ENCODE data around the gene SEMA4D.
"Not testable (repeated sequence)": the region's sequence is repeated elsewhere in the genome, so short reads cannot be mapped to it uniquely, and the experiment has no call there.

SEMA4D gene

DNA sequence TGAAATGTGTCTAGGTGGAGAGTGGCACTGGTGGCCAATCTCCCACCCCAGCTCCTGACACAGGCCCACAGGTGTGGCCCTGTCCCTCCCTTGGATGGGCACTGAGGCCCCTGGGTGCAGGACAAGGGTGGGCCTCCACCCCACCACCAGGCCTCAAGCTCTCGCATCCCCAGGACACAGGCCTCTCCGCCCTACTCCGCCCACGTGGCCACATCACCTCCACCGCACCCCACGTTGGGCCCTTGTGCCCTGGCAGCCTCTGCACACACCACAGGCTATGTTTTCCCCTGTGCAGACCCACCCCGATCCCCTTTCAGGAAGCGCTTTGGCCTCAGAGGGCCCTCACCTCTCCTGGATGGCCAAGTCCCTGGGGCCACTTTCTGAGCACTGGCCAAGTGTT lies 124.9 kb downstream of the SEMA4D start:
- no peak overlapping the region for H3K4me3 ChIP-seq (ENCODE audit: low read length)
- TF ChIP-seq ZNF274 (IDR thresholded peaks at IDR 0.05; ENCODE audit: low read depth, low read length) = no peak

DNA sequence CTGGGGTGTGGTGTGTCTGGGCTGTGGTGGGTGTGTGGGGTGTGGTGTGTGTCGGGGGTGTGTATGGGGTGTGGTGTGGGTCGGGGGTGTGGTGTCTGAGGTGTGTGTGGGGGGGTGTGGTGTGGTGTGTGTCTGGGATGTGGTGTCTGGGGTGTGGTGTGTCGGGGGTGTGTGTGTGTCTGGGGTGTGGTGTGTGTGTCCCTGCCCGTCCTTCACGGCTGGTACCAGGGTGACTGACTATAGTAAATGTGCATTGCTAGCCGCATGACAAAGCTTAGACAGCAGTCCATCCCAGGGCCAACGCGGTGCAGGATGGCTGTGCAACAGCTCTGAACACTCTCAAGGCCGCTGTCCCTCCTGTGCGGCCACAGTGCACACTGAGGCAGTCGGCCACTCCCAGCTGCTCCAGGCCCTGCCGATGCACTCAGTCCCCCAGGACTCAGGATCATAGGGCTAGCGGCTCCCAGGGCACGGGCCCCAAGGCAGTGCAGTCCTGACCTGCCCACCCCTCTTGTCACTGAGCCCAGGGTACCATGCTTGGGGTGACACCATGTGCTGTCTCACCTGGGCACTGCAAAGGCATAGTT lies 125.6 kb downstream of the SEMA4D start:
- no peak for TF ChIP-seq ZNF274 (IDR thresholded peaks at IDR 0.05; ENCODE audit: low read depth, low read length)
- H3K4me3 ChIP-seq (ENCODE audit: low read length) = no peak overlapping the region

DNA sequence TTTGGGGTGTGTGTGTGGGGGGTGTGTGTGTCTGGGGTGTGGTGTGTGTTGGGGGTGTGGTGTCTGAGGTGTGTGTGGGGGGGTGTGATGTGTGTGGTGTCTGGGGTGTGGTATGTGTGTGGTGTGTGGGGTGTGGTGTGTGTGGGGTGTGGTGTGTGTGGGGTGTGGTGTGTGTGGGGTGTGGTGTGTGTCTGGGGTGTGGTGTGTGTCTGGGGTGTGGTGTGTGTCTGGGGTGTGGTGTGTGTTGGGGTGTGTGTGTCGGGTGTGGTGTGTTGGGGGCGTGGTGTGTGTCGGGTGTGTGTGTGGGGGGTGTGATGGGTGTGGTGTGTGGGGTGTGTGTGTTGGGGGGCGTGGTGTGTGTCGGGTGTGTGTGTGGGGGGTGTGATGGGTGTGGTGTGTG lies 126.1 kb downstream of the SEMA4D start:
- H3K4me3 ChIP-seq (ENCODE audit: low read length) = not testable (repeated sequence)

DNA sequence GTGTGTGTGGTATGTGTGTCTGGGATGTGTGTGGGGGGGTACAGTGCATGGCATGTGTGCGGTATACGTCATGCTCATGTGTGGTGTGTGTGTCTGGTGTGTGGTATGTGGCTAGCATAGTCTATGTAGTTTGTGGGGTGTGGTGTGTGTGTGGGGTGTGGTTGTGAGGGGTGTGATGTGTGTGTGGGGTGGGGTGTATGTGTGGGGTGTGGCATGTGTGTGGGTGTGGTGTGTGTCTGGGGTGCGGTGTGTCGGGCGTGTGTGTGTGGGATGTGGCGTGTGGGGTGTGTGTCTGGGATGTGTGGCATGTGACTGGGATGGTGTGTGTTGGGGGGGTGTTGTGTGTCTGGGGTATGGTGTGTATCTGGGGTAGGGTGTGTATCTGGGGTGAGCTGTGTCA lies 127.3 kb downstream of the SEMA4D start:
- TF ChIP-seq ZNF274 (IDR thresholded peaks at IDR 0.05; ENCODE audit: low read depth, low read length) = no peak
- no peak overlapping the region for H3K4me3 ChIP-seq (ENCODE audit: low read length)

DNA sequence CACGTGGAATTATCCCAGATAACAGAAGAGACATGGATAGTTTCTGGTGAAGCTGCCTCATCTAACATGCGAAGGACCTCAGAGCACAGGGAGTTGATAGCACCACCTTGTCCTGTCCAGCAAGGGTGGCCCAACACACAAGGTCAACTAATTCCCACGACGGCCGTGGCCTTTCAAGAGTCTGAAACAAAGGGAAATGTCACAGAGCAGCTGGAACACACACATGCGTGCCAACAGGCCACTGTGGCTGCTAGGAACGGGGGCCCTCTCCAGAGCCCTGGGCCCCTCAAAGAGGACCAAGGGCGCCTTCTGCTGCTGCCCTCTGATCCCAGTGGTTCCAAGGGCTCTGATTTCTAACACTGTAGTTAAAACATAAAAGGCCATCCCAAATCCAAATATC lies 128.9 kb downstream of the SEMA4D start:
- H3K4me3 ChIP-seq (ENCODE audit: low read length) = no peak overlapping the region
- TF ChIP-seq ZNF274 (IDR thresholded peaks at IDR 0.05; ENCODE audit: low read depth, low read length) = no peak

DNA sequence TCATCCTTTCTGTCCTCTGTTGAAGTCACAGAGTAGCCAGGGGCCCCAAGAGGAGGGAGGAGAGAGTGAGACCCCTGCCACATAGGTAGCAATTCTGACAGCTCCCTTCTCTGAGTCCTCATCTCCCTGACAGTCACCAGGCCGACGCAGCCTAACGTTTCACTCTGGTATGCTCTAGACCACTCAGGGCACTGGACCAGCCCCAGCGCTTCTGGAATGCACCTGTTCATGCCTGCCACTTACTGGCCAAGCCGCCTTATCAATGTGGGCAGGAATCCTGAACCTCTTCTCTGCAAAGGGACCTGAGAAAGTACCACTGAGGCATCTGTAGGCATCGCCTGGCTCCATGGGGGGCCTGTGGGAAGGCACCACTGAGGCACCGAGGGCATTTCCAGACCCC lies 129.4 kb downstream of the SEMA4D start:
- no peak overlapping the region for H3K4me3 ChIP-seq (ENCODE audit: low read length)
- TF ChIP-seq ZNF274 (IDR thresholded peaks at IDR 0.05; ENCODE audit: low read depth, low read length) = no peak

DNA sequence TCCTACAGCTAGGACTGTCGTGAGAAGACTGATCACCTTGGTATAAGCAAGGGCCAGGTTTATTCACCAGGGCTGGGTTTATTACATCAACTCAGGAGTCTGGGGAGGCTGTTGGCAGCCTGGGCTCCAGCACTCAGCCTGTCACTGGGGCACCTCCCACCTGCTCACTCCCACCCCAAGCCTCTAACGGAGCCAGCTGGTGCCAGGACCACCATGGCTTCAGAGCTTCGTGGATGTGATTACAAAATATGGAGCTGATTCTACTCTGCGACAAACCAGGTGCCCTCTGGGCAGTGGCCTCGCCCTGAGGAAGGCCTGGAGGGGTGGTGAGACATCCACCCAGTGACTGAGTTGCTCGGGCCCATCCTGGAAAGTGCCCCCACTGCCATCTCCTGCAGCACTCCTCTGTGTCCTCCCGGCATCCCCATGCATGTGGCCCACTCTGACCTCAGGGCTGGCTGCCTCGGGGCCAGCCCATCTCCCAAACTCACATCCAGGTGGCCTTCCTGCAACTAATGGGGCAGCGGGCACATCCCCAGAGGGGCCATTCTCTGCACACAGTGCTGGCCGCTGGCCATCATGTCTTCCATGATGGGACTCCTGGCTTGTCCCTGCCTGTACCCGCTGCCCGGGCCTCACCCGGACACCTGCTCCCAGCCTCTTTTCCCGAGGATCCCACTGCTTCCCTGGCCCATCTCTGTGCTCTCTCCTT lies 130.0 kb downstream of the SEMA4D start:
- no peak for TF ChIP-seq ZNF274 (IDR thresholded peaks at IDR 0.05; ENCODE audit: low read depth, low read length)
- H3K4me3 ChIP-seq (ENCODE audit: low read length) = no peak overlapping the region

DNA sequence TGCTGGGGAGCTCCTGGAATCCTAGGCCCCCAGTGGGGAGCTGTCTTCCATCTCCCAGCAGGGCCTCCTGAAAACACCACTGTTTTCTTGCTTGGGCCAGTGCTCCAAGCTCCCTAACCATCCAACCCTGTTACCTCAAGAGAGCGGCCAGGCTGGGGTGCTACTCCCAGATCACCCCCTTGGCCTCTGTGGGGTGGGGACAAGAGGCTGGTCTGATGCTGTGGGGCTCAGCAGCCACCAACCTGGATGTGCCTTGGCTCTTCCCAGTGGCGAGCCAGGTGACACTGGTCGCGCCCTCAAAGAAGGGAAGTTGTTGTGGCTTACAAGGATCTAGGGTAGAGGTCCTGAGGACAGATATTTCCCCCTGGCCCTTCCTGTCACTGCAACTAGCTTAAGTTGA lies 130.6 kb downstream of the SEMA4D start:
- no peak overlapping the region for H3K4me3 ChIP-seq (ENCODE audit: low read length)
- no peak for TF ChIP-seq ZNF274 (IDR thresholded peaks at IDR 0.05; ENCODE audit: low read depth, low read length)

DNA sequence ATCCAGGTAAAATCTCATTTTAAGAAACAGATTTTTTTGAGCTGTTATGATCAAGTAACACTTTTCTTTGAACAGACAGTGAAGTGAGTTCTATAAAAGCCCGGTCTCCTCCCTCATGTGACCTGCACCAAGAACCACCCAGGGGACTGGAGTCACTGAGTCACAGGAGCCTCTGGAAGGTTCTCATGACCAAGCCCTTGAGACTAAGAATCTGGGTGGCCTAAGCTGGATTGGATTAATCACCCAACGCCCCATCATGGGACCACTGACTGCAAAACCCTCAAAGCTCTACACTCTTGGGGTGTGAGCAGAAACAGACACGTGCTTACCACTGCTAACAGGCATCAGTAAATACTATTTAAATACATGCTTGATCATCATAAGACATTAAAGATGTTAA lies 131.2 kb downstream of the SEMA4D start:
- no peak overlapping the region for H3K4me3 ChIP-seq (ENCODE audit: low read length)
- no peak for TF ChIP-seq ZNF274 (IDR thresholded peaks at IDR 0.05; ENCODE audit: low read depth, low read length)

DNA sequence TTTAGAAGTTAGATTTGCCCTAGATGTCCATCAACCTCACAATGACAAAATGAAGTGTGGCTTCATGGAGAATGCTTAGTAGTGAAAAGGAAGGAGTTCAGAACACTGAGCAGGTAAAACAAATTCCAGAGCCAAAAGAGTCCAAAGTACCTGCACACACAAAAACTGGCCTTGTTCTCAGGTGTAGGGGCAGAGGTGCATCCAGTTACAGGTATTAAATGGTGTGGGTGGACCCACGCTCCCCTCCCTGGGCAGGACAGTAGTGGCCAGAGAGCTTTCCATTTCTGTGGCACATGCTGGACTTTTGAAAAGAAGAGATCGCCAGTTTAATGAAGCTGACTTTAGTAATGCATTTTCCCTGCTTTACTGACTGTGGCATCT lies 132.4 kb downstream of the SEMA4D start:
- no peak for TF ChIP-seq ZNF274 (IDR thresholded peaks at IDR 0.05; ENCODE audit: low read depth, low read length)
- H3K4me3 ChIP-seq (ENCODE audit: low read length) = no peak overlapping the region

DNA sequence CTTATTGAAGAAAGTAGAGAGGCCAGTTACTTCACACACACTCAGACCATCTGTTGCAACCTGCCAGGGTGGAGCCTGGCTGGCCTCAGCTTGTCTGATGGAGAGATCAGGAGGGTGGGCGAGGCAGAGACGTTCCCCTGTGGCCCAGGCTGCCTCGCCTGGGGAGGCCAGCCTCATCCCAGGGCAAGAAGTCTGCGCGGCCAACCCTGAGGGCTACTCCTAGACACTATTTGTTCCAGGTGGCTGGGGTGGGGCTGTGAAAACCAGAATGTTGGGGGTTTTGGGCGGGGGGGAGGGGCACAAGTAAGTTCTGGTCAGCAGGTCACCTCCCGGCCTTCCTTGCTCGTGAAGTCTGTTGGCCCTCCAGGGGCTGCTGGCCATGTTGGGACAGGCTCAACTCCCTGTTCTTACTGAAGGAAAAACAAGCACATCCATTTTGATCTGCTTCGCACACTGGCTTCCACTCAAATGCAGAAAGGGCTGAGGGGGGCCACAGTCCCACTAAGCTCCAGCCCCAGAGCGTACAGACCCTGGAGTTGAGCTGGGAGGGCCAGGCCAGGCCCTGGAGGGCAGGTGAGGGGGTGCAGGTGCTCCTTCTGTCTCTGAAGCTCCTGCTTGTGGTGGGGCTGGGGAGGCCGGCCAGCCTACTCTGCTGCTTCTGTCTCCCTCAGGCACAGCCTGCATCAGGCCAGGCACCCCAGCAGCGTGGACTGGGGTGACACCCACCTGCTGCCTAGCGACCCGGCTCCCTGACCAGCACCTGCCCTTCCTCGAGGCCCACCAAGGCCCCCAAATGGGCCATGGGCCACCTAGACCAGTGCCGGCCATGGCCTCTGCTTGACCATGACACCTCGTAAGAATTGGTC lies 133.0 kb downstream of the SEMA4D start:
- no peak for TF ChIP-seq ZNF274 (IDR thresholded peaks at IDR 0.05; ENCODE audit: low read depth, low read length)
- no peak overlapping the region for H3K4me3 ChIP-seq (ENCODE audit: low read length)

DNA sequence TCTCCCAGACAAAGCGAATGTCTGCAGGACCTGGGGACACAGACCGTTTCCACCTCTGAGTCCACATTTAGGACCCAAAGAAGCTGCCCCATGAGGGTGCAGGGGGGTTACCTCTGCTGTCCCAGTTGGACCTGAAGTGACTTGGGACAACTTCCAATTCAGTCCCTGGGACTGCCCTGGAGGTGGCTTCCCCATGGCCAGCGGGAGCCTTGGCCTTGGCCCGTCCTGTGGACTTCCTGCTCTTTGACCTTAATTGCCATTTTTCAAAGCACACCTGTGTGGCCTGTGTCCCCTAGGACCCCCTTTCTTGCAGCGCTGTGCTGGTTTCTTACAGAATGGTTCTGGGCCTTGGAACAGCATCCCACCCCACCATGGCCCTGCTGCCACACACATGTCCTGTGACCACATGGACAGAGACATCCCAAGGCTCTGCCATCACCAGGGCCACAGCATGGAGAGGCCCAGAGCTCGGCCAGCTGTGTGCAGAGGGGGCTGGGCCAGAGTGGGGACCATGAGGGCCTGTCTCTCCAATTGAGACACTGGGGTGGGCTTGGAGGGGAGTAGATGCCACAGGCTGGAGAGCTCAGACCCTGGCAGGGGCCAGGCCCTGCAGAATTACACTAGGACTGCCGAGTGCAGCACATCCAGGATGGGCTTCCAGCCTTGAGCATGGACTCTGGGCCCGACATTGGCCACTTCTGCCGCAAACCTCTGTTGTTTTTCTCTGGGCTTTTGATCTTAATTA lies 133.8 kb downstream of the SEMA4D start:
- no peak overlapping the region for H3K4me3 ChIP-seq (ENCODE audit: low read length)
- no peak for TF ChIP-seq ZNF274 (IDR thresholded peaks at IDR 0.05; ENCODE audit: low read depth, low read length)

DNA sequence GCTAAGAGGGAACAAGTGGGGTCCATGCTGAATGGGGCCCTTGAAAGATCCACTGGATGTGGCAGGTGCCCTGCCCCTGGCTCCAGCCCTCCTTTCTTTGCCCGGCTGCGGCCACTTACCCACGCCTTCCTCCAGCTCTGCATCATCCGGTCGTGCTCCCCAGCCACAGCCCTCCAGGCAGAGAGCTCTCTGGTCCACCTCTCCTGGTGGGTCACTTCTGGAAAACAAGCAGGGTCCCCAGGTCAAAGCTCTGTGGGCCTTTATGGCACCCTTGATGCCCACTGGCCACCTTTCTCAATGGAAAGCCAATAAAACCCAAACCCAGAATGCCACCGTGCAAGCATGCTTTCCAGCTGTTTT lies 134.6 kb downstream of the SEMA4D start:
- no peak for TF ChIP-seq ZNF274 (IDR thresholded peaks at IDR 0.05; ENCODE audit: low read depth, low read length)
- no peak overlapping the region for H3K4me3 ChIP-seq (ENCODE audit: low read length)

DNA sequence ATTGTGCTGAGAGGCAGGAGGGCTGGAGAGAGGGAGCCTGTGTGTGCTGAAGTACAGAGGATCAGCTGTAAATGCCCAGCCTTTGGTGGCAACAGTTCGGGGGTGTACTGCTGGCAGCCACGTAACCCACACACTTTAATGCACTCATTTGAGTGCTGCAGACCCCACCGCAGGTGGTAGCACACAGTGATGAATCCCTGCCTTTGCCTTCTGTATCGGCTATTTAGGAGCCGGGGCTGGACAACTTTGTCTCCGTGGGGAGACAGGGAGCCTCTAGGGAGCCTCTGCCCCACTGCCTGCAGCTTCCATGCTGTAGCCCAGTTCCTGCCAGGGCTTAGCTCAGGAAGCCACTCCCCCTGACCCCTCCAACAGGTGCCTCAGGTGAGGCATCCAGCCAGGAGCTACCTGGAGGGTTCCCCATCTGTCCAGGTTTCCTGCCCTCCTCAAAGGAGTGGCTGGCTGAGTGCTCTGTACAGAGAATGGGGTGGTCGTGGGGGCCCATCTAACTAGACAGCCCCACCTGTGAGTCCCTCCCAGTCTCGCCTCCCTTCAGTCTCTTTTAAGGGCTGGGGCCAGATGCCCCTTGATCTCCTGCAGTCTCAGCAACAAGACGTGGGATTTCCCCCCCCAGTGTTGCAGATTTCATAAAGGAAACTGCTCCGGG lies 135.1 kb downstream of the SEMA4D start:
- no peak for TF ChIP-seq ZNF274 (IDR thresholded peaks at IDR 0.05; ENCODE audit: low read depth, low read length)

More for the DNA sequence above, 135.1 kb downstream of the SEMA4D start:
- no peak overlapping the region for H3K4me3 ChIP-seq (ENCODE audit: low read length)
